ENCODE data around the gene KRTAP4-4. TPM values are rescaled to one million over a fixed set of nuclear protein-coding genes. Genes with fewer than 3 reads are reported as not detected.

The KRTAP4-4 gene
- total and polyA plus RNA-seq, 2 of the 8 experiments (the other 6 are each of a cell fraction or from before 2014, with no cell fraction given), result not detected

DNA sequence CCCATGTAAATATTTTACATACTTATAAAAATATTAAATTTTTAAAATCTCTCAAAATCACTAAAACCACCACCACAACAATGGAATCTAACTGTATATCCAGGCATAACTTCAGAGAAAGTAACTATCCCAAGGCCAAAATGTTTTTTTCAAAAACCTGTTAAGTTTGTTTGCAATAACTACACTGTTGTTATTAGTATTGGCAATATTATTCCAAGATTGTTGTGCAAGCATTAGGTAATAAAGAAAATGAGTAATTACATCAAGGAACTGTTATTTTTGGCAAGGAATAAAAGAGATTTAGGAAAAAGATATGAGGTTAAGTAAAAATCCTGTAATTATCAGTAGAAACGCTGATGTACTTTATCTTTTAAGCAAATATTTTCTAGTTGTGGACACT is 33.2 kb downstream of the KRTAP4-4 start:
- Histone ChIP-seq H3K14ac (ENCODE audit: insufficient read length) (no peak overlapping the region), H3K27ac (ENCODE audit: low read depth, low read length) (no peak overlapping the region), H4K91ac (replicated peaks; ENCODE audit: insufficient read length, low read length) (no peak overlapping the region), H2BK120ac (replicated peaks; ENCODE audit: low read depth, low read length) (no peak overlapping the region), H3K4me2 (ENCODE audit: insufficient read depth in 1 of 2, low read depth in 2 of 2, low read length in 2 of 2) (no peak overlapping the region), H3K27me3 (replicated peaks in 1 of 4; ENCODE audit: control insufficient read depth in 3 of 4, extremely low read depth in 1 of 4, insufficient read depth in 3 of 4, low read length in 3 of 4) (no peaks in the 10 kb centered on the region), H3K79me1 (ENCODE audit: low read depth, low read length) (no peaks in the 10 kb centered on the region), H2BK15ac (ENCODE audit: low read length) (no peak overlapping the region), H4K5ac (ENCODE audit: insufficient read length, low read depth, low read length) (no peak overlapping the region), H3K9me3 (ENCODE audit: insufficient read depth in 2 of 2, low read depth in 1 of 2, low read length in 1 of 2) (0 out of 4 replicates have a peak, but pooled peaks cover 0 to 5% of the 10 kb centered on the region in 2 experiments), H2BK20ac (ENCODE audit: low read length) (no peak overlapping the region), H3K36me3 (ENCODE audit: control insufficient read depth in 2 of 4, insufficient read depth in 4 of 4, low read length in 3 of 4) (no peaks in the 10 kb centered on the region), H2BK12ac (ENCODE audit: low read depth, low read length) (no peak overlapping the region), H4K8ac (ENCODE audit: extremely low read depth, insufficient read depth, low read length) (no peak overlapping the region), H3K56ac (replicated peaks; ENCODE audit: insufficient read length, low read depth, low read length) (no peak overlapping the region), H3K9ac (replicated peaks in 1 of 4; ENCODE audit: extremely low read depth in 1 of 4, low read depth in 3 of 4, low read length in 3 of 4) (no peak overlapping the region), H4K20me1 (replicated peaks in 1 of 2; ENCODE audit: control insufficient read depth in 1 of 2, insufficient read depth in 2 of 2, low read length in 2 of 2) (no peaks in the 10 kb centered on the region), H3K23ac (ENCODE audit: insufficient read length) (no peak overlapping the region), H3K79me2 (ENCODE audit: control insufficient read depth in 1 of 2, insufficient read depth in 2 of 2, low read length in 2 of 2) (no peaks in the 10 kb centered on the region), H2BK5ac (ENCODE audit: low read depth, low read length) (no peak overlapping the region), H3K4ac (replicated peaks; ENCODE audit: insufficient read length, low read depth, low read length) (no peak overlapping the region), H3K4me1 (replicated peaks in 1 of 4; ENCODE audit: control insufficient read depth in 3 of 4, insufficient read depth in 4 of 4, low read length in 3 of 4) (no peaks in the 10 kb centered on the region), H3K23me2 (ENCODE audit: low read depth, low read length) (no peaks in the 10 kb centered on the region), H2AK5ac (ENCODE audit: low read depth, low read length) (no peak overlapping the region), H3K18ac (ENCODE audit: extremely low read depth, low read length) (no peak overlapping the region), H2AFZ (ENCODE audit: low read length) (no peak overlapping the region), H3K4me3 (ENCODE audit: extremely low read depth in 1 of 4, insufficient read depth in 2 of 4, low read depth in 3 of 4, low read length in 4 of 4) (no peak overlapping the region)
- DNase-seq (ENCODE audit: low read depth in 1 of 2, low spot score in 2 of 2) (no peak), FAIRE-seq (no peak)
- no peak for TF ChIP-seq TAF1 (IDR thresholded peaks at IDR 0.05; ENCODE audit: low read depth, low read length)
- CTCF ChIA-PET (ENCODE audit: partially characterized antibody), result no interaction called here
- POLR2A ChIA-PET (ENCODE audit: partially characterized antibody), result no interaction called here
- WGBS, 2 experiments (ENCODE audit: extremely low coverage in 1 of 2, insufficient coverage in 1 of 2, insufficient read length in 1 of 2, insufficient replicate concordance in 2 of 2, low coverage in 1 of 2, low lambda C conversion rate in 2 of 2, missing lambda C conversion rate in 1 of 2), result 95% methylated on average over 1 of the region's 1 CpG; no CpG with 5 or more reads in 1 of the 2 experiments

Measured in H1 (cell line).